Right renal cortex interstitium (tissue), 3 donors: Measurements from ENCODE around the gene PPP1CA. TPM values are rescaled to one million over a fixed set of nuclear protein-coding genes. Genes with fewer than 3 reads are reported as not detected.

Experiments
- DNase-seq, 3 donors: peaks; one replicate each; pipeline ENCODE4 v3.0.0-alpha.2; 2013; ENCODE audit warnings: low read depth in 3 of 3, low spot score in 2 of 3
- polyA plus RNA-seq, 3 donors: library from polyadenylated mRNA; unstranded; fragments of 120-200 nt; gene quantifications; one replicate each; pipeline ENCODE4 v1.2.1, GENCODE V29; 2013; ENCODE audit not compliant: insufficient read length in 3 of 3

The PPP1CA gene
- polyA plus RNA-seq, 3 donors: 132 to 171 (median 159) TPM

GRCh38 chr11:67371189-67371910 is 30.3 kb downstream of the PPP1CA start:
- DNase-seq: no peak

- no peak for DNase-seq
These were observed 31.1 kb downstream of the PPP1CA start for GRCh38 chr11:67370351-67371076.

DNA sequence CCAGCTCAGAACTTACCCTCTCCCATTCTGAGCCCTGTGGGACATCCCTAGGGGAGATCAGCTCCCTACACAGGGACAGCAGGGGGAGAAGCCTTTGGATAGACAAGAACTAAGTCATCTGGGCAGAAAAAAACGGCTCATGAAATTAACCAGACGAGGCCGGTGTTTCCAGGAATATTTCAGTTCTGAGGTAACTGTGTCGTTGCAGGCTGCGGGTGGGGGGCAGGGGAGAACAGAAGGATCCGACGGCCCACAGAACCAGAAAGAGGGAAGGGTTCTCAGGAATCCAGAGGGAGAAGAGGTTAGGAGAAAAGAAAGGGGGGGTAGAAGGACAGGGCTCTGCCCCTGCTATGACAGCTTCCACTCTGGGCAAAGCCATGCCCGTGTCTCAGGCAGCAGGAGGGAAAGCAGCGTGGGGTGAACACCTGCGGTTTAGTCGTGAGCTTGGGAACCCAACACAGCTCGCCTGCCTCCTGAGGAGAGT is 31.8 kb downstream of the PPP1CA start:
- no peak for DNase-seq

DNA sequence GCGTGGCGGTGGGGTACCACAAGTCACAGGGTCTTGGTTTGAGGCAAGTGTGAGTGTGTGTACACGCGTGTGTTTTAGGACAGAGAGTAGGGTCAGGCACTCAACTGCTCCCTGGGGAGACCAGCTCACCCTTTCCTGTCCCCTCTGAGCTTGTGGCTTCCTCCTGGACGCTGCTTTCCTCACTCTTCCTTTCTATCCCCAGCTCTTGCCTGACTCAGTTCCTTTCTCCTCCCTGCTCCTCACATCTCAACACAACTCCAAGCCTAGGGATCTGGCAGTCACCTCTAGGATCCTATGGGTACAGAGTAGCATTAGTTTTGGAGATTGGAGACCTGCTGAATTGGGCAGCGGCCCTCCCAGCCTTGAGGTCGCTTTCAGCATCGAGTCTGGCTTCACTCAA is 32.4 kb downstream of the PPP1CA start:
- no peak for DNase-seq

DNA sequence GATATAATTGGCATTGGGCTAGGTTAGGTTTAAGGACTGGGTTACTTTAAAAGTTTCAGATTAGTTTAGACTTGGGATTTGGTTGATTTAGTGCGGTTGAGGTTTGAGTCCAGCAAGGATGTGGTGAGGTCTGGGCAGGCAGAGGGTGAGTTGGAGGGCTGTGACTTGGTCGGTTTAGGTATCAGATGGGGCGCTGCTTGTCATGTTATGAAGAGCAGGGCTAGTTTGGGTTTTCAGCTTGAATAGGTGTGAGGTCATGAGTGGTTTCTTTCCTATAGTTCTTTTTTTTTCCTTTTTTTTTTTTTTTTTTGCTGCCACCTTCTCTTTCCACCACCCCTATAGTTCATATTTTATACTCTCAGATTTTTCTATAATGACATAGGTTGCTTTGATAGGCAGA is 33.0 kb downstream of the PPP1CA start:
- DNase-seq: no peak

- DNase-seq: no peak
These were observed 33.9 kb downstream of the PPP1CA start for GRCh38 chr11:67367761-67368227.

DNA sequence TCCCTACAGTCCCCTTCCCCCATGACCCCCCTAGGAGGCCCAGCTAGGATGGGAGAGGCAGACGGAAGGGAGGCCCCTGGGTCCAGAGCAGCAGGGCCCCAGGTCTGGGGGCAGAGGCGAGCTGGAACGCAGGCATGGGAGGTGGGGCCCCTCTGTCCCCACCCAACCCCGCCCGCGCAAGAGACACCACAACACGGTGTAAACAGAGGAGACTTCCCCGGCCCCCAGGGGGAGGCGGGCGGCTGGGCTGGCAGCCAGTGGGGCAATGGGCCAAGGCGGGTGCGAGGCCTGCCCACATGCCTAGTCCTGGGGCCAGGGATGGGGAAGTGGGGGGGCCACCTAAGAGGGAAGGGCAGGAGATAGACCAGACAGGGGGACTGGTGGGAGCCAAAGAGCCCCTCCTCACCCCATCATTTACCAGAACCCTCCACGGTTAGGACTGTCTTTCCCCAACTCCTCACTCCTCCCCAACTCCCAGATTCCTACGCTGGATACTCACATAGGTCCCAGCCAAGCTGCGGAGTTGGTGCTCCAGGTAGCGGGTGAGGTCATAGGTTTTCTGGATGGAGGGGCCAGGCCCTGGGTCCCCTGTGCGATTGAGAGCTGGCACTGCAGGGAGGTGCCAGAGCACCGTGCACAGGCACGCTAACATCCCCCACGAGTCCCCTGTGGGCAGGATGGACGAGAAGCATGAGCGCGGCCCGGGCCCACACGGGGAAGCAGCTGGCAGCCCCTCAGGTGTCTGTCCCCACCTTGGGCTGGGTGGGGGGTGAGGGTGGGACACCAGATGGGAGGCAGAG is 34.5 kb downstream of the PPP1CA start:
- DNase-seq: no peak

GRCh38 chr11:67366546-67366945 is 35.1 kb downstream of the PPP1CA start:
- DNase-seq: no peak

DNA sequence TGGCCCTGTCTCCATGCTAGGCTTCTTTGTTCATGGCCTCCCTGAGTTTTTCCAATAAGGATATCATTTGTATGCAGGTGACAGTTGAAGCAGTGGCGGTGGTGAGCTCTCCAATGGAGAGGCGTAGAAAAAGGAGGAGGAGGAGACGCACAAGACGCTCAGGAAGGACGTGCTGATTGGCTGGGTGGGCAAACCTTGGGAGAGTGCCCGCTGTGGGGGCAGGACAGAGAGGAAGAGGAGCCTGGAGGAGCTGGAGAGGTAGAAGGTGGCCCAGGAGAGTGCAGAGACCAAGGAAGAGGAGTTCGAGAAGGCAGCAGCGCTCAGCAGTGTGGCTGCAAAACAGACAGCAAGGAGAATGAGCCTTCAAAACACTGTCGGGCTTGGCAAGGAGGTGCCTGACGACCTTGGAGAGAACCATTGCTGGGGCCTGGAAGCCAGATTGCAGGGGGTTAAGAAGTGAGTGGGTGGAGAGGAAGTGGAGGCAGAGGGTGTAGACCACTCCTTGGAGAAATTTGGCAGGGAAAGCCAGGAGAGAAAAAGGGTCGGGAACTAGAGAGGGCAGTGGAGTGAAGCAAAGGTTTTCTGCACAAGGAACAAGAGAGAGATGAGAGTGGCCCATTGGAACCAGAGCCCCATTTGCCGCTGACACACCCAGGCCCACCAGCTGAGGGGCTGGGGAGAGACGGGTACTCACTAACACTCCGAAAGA is 35.8 kb downstream of the PPP1CA start:
- no peak for DNase-seq

DNA sequence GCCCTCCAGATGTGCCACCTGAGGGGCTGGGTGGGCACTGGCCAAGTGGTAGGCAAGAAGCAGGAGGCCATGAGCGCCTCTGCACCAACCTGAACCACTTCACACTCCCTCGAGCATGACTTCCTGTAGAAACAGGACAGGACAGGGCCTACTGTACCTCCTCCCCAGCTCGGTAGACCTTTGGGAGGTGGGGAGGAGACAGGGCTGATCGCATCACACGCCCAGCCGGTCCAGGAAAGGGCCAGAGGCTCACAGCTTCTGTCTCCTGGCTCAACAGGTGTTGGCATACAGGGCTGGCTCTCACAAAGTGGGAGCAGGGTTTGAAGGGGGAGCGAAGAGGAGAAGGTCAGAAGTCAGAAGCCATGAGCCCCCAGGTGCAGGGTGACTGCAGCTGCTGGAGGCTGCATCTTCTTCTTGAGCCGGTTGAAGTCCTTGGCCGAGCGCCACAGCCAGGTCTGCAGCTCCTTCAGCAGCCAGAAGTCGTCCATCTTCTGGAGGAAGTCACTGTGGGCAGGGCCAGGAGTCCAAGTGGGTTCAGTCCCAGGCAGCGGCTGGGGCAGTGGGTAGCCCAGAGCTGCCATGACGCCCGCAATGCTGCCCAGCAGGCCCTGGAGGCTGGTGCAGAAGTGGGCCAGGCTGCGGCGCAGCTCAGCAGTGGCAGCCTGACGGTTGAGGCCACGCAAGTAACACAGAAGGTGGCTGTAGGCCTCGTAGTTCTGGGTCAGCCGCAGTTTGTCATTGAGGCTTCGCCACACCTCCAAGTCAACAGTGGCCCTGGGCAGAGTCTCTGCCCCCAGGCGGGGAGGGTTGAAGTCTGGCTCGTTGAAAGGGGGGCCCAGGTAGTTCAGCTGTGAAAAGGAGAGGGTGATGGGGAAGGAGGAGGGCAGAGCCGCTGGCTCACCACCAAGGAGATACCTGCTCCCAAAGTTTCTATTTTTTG is 36.6 kb downstream of the PPP1CA start:
- DNase-seq: no peak

DNA sequence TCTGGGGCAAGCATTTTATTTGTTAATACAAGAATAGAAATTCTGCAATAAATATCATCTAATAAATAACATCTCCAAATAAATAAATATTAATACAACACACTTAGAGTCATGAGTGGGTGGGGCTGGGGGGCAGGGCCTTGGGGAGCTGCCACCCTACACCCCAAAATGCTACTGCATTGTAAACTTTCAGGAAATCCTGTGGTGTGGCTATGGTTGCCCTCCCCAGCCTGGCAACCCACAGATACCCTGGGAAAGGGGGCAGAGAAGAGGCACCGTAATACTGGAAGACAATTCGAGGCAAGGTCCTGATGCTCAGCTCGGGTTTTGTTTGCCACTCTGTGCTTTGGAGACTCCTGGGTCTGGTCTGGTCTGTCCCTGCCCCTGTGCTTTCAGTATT is 37.5 kb downstream of the PPP1CA start:
- DNase-seq: no peak

DNA sequence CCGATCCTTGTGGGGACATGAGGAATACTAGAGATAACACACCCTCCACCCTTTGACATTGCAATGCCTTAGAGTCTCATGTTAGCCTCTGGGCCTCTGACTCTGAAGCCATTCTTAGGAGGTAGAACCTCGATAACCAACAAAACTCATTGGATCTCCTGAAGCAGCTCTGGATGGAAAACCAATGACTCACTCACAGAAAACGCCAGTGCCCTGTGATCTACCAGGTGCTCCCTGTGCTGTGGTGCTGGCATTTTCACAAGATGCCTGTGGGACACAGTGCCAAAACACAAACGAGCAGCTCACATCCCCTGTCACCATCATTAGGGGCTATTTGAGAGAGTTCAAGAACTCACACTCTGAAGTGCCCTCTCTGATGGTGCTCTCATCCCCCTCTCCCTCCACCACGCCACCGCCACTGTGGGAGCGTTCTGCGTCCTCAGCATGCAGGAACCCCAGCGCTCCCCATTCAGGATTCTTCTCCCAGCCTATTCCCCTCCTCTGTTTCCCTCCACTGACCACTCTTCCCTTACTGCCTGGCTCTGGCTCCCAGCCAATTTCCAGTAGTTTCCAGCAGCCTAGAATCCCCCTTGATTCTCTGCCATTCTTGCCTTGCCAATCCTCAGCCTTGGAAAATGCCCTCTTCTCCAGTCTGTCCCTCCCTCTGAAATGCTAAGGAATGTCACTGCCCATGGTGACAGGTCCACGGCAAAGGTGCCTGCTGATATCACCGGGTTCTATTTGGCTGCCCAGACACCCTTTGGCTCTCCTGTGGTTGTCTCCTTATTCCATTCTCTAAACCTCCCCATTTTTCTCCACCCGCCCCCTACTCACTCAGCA is 43.6 kb downstream of the PPP1CA start:
- no peak for DNase-seq

DNA sequence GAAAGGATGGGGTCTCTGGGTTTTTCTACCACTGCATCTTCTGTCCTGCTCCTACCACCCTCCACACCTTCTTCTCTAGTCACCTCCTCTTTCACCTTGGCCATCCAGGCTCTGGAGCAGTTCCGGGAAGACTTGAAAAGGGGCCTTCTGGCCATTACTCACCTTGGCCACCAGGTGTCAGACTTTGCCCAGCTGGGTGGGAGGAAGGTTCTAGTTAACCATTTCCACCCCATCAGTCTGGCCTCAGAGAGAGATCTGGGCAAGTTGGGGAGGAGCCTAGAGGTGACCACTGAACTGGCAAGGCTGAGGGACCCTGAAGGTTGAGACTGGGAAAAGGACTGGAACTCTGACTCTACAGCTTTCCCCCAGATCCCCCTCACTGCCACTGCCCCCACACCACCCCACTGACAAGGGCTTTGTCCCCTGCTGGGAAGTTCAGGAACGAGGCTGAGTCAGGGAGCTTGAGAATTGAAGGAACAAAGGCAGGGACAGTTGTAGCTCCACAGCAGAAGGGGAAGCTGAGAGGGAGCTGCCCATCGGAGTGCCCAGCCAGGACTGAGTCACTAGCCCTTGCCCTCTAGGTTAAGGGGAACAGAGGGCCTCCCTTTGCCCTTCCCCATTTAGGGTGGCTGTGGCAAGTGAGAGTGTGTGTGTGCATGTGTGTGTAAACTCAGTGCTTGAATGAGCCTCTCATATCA is 44.6 kb downstream of the PPP1CA start:
- DNase-seq: no peak

GRCh38 chr11:67356387-67356863 is 45.2 kb downstream of the PPP1CA start:
- no peak for DNase-seq

DNA sequence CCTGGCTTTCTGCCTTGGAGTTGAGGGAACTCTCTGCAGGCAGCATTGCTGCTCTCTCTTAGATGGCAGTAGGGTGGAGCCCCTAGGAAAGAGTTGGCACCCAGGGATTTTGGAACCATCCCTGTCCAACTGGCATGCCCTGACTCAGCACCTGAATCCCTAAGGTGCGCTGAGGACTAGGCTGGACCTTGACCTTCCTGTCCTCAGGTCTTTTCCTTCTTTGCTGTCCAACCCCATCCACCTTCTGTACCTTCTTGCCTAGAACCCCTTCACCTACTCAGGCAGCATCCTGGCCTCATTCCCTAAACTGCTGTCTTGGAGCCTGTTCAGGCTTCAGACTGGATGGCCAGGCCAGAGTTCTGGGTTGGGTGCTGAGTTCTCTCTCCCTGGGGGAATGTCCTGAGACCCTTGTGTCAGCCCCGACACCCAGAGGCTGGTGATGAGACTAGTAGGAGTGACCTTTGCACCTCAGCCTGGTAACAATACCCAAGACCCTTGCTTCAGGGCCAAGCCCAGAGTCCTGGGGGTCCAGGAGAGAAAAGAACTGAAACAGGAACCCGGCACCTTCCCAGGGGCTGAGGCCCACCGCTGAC is 45.8 kb downstream of the PPP1CA start:
- no peak for DNase-seq

GRCh38 chr11:67355023-67355793 is 46.5 kb downstream of the PPP1CA start:
- no peak for DNase-seq
